DMS153 (cell line): Measurements from ENCODE around the gene ZBTB16.
A peak's percentile ranks its signal among the peaks of the same experiment; 100 is the strongest.

ENCODE experiments used
- DNase-seq: peaks from one replicate; lab custom pipeline; 2025; lab: John Stamatoyannopoulos, UW

The ZBTB16 gene

DNA sequence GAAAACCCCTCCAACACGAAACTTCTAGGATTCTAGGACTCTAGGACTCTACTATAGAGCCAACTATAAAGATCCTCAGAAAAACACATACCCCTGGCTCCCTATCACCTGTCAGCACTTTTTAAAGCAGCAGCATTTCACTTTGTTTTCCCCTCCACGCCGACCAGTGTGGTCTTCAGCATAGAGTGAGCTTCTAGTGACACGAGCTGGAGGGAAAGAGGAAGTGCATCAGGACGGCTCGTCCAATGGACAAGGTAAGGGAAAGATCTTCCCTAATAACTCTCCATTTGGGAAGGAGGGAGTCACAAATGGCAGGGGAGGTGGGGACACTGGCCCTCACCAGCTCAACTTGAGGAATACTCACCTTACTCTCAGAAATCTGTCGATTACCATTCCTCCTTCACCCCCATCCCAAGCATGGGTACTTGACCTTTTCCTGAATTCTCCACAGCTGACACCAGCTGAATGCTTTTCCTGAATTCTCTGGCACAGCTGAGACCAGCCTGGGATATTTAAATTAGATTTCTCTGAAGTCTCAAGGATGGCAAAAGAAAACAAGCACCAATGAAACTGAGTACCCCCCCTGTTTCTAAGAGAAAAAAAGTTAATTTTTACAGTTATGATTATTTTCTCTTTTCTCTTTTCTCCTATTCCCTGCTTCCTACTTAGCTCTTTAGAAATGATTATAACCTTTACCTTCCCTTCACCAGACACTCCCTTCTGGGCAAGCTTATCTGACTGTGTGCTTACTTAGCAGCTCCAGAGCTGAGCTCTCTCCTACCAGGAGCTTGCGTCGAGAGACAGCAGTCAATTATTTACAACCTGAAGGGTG is 203.4 kb downstream of the ZBTB16 start:
- DNase-seq, result peak; percentile 68

DNA sequence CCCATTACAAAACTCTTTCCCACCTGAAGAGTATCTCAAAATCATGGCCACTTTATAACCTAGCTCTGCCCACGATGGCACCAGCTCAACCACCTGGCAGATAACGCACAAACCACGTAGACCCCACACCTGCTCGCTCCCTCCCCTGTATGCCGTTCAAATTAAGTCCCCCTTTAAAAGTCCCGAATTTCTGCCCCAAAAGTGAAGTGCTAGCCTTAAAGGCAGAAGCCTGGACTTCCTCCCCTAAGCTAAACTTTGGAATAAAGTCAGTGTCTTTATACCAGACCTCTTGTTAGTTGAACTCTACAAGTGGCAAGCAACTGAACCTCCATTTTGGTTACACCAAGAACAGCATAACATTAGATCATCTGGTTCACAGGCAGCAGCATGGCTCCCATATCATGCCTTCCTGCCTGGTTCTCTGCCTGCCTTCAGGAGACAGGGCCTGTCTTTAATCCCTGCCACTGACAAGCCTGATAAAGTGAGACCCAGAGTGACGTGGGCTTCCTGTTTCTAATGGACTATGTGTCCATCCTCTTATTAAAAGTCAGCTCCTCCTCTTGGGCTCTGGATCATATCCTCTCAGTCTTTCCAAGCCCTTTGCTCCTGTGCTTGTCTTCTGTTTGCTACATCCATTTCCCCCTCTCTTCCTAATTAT is 204.1 kb downstream of the ZBTB16 start:
- DNase-seq, result no peak

DNA sequence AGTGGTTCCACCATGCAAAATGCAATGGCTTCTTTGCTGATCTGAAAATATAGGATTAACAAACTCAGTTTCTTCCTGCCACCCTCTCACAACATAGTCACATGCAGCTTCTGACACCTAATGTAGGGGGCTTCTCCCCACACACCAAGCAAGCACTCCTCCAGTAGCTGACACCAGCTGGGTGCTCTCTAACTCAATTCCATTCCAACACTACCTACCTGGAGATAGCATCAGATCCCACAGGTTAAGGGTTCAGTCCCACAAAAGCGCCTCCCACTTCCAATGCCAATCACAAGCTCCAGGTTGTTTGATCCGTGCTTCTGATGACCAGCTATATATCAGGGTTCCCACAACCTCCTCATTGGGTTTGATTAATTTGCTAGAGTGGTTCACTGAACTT is 204.9 kb downstream of the ZBTB16 start:
- no peak for DNase-seq

DNA sequence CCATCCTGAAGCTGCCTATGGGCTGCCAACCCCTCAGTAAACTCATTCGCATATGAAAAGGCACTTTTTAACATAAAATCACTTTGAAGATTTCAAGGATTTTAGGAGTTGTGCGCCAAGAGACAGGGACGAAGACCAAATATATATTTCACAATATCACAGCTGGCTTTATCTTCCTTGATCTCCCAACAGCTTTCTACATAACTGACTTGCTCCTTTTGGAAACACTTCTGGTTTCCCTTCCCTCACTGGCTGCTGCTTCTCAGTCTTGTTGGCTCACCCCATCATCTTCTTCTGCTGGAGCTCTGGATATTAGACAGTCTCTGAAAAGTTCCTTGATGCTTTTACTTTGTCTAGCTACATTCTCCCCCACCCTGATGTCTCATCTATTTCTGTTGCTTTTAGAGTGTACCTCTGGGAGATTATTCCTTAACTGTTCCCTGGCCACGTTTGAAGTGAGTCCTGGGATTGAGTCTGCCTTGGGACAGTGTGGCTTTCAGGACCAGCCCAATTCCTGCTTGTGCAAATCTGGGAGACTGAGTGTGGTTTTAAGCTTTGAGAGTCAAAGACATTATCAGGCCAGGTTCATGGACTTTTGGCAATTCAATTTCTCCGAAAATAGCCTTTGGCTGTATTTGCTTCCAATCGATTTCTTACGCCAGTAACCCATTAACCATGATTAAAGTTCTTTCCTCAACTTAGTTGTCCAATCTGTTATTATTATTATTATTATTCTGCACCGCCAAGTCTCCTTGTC is 205.8 kb downstream of the ZBTB16 start:
- DNase-seq, result no peak

DNA sequence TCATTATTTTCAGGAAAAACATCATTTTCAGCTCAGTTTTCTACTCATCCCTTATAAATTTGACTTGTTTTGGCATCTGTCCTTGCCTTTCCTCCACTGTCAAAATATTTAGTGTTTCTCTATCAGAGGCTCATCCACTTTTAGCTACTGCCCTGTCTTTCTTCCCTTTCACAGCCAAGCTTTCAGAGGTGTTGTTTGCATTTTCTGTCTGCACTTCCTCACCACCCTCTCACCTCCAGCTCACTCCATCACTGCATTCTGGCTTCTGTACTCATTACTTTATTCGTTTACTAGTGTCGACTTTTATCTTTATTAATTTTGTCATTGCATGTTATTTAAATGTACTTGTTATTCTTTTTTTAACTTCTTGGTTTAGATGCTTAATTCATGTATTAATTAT is 210.0 kb downstream of the ZBTB16 start:
- no peak for DNase-seq

DNA sequence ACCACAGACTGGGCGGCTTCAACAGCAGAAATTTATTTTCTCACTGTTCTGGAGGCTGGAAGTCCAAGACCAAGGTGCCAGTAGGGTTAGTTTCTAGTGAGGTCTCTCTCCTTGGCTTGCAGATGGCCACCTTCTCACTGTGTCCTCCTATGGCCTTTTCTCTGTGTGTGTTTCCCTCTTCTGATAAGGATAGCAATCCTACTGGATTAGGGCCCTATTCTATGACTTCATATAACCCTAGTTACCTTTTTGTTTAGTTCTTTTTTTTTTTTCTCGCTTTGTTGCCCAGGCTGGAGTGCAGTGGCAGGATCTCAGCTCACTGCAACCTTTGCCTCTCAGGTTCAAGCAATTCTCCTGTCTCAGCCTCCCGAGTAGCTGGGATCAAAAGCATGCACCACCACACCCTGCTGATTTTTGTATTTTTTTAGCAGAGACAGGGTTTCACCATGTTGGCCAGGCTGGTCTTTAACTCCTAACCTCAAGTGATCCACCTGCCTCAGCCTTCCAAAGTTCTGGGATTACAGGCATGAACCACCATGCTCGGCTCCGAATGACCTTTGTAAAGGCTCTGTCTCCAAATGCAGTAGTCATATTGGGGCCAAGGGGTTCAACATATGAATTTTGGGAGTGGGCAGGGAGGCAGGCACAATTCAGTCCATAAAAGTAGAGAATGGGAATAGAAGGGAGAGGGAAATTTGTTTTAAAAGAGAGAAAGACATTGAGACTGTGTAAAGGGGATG is 211.2 kb downstream of the ZBTB16 start:
- no peak for DNase-seq

DNA sequence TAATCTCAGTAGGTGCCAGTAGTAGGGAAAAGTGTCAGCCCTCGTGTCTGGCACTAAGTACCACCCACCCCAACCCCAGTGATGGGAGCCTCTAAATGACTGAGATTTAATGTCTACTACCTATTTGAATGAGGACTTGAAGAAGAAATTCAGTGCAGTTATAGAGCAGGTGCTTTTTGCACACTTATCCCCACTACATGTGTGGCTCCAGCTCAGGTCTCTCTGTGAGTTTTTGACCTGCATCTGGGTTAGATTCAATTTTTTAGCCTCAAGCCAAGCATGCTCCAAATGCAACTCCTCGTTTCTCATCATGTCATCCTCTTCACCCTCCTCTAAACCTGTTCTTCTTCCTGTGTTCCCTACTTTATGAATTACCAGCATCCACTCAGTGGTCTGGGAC is 211.8 kb downstream of the ZBTB16 start:
- no peak for DNase-seq

DNA sequence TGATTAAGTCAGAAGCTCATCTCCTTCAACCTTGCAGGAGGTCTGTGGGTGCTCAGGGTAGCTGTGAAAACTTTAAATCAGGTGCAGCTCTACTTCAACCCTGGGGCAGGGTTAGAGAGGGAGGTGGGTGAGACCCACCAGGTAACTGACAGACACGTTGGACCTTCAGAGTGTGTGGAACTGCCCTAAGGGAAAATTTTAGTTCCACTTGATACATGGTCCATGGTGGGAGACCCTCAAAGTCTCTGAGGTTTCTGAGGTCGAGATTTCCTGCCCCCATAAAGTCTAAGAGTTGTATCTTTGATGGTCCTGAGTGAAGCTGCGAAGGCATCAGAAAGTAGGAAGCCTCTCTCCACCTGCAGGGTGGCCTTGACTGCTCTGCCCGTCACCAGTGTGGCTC is 212.8 kb downstream of the ZBTB16 start:
- DNase-seq, result no peak

DNA sequence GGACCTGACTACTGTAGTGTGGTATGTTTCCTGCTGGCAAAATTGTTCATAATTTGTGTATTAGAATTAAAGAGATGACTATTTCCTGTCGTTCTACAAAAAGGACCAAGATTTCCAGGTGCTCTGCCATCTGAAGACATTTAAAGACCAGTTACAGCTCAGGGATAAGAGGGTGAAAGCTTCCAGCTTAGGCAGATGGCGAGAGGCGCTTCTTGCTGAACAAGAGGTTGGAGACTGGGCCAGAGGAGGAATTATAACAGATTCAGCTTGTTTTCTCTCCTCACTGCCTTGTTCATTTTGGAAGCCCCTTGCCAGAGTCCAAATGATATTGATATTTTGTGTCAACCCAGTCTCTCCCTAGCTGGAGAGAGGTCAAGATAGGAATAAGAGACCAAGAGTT is 213.6 kb downstream of the ZBTB16 start:
- no peak for DNase-seq

DNA sequence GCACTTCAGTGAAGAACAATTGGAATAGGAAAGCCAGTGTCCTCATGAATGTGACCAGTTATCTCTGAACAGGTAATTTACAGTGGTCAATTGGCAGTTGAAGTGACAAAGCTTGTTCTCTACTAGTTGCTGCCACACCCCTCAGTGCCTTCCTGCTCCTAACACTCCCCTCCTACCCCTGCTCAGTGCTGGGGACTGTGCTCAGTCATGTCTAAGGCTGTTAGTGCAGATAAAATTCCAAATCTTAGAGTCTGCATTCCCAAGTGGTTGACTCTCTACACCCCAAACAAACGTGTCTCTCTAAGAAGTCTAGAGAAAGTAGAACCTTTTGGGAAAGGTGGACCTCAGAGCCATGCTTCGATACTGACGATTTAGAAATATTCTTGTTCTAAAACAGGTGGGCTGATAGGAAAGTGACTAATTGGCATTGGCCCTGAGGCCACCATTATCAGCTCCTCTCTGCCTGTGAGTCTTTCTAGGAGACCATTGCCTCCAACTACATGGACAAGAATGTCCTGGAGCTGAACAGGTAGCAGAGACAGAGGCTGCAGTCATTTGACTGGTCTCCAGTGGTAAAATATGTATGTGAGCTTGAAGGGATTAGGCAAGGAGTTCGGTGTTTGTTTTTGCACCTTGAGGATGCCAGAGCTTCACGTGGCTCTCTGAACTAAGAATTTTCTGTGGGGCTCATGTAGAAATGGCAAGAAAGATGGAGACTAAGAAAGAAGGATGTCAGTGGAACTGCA is 214.6 kb downstream of the ZBTB16 start:
- no peak for DNase-seq

DNA sequence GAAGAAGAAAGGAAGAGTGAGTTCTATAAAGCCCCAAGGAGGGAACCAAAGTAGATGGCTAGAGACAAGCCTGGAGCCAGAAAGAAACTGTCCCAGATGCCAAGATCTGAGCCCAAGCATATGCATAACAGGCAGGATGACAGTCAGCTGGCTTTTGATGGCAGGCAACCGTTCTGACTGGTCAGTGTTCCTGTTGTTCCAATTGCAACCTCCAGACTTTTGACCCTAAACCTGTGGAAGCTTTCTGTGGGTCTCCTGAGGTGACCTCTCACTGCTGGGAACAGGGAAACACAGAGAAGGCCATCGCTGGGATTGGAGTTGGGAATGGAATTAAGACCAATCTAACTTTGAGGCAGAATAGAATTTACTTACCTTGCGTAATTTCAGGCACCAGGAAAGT is 215.1 kb downstream of the ZBTB16 start:
- DNase-seq, result no peak

DNA sequence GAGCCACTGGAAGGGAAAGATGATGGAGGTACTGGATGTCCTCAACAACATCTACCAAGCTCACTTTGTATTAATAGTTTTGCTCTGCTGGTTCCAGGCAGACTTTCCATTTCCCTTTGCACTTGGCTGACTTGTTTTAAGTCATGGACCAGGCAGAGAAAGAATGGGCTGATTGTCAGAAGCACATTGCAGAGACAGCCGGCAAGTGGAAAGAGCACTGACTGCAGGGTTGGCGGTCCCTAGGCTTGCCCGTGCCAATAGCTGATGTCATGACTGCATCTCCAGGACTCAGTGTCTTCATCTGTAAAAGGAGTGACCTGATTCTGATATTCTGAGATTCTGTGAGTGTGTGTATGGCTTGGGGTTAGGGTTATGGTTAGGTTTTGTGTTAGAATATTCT is 215.8 kb downstream of the ZBTB16 start:
- no peak for DNase-seq

DNA sequence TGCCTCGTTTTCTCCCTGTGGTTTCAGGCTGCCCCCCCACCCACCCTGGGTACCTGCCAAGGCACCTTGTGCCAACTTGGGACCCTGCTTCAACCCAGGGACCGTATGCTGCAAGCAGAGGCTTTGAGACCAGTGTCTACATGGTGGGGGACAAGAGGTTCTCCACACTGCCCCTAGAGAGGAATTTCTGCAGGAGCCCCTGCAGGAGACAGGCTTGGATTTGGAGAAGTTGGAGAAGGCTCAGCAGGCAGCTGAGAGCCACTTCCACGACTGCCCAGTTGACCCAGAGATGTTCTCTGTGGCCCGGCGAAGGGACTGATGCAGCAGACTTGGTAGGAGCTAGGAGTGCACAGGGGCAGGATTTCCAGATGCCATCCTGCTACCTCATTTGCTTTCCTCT is 216.6 kb downstream of the ZBTB16 start:
- DNase-seq, result no peak

DNA sequence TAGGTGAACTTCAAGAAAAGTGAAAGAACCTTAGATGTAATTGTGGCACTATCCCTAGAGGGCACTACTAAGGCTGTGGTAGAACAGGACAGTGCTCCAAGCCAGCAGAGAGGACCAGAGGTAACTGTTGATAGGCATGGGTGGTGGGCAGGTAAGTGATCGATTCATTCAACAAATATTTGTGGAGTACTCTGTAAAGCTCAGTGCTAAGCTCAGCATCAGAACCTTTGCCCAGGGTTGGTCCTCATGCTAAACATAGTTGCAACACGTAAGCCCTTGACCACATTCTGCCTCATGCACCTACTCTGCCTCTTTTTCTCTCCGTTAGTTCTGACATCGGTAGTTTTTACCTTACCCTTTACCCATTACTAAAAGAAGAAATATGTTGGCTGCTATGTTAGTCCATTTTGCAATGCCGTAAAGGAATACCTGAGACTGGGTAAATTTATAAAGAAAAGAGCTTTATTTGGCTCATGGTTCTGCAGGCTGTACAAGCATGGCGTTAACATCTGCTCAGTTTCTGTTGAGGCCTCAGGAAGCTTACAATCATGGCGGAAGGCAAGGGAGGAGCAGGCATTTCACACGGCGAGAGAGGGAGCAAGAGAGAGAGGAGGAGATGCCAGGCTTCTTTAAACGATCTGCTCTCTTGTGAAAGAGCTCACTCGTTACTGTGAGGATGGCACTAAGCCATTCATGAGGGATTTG is 218.3 kb downstream of the ZBTB16 start:
- no peak for DNase-seq

DNA sequence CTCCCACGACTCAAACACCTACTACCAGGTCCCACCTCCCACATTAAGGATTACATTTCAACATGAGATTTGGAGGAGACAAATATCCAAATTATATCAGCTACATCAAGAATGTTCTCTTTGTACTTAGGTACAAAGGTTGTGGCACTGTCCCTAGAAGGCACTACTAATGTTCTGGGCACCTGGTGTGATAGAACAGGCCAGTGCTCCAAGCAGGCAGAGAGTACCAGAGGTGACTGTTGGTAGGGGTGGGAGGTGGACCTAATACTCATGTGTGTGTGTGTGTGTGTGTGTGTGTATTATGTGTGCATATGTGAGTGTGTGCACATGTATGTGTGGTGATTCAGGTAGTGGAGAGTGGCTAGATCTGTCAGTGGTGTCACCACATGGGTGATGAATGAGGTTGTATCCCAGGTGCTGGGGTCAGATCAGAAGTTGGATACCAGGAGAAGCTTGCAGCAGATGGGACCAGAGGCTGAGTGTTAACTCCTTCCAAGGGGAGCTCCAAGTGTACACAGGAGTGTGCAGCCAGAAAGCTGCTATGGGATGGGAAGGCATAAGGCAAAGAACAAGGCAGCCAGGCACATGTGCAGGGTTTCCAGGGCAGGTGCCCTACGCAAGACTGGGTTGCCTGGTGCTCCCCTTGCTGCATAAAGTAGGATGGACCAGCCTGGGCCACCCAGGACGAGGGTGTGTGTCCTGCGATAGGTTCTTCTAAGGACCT is 219.0 kb downstream of the ZBTB16 start:
- no peak for DNase-seq

DNA sequence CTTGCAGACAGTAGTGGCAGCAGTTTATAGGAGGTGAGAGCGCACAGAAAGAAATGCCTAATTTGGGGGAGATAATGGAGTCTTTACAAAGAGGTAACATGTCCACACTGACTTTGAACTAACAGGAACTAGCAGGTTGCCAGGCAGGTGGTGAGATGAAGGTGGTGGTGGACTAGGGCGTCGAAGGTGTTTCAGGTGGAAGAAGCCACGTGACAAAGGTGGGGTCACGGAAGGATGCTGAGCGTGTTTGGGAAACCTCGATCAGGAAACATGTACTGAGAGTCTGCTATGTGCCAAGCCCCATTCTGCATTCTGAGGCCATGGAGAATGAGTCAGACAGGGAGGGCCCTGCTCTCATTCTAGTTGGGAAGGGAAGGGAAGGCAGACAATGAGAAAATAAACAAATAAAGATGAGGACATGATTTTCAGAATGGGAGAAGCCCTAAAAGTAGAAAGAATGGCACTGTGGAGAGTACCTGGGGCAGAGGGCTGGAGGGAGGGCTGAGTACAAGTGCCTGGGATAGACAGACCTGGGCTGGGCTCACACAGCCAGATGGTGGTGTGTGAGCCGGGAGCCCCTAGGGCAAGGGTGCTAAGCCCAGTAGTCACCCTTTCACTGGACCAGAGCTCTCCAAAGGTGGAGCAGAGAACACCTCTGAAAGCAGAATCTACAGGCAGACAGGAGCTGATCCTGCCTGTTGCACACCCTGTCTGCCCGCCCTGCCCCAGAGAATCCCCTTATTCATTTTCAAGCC is 220.5 kb downstream of the ZBTB16 start:
- DNase-seq, result peak; percentile 73

DNA sequence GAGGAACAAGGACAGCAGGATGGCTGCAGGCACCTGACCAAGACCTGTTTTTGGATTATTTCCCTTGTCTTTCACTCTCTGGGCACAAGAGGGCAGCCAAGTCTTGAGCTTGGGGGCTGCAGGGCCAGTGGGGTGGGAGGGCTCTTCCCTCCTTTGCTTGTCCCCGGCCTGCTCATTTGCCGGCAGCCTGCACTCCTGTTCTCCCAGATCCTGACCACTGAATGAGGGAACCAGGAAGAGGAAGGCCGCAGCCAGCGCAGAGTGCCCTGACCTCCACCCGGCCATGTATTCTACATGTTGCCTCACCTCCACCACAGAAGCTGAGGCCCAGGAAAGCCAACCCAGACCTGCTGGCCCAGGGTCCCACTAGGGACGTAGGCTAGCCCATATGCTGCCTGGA is 221.2 kb downstream of the ZBTB16 start:
- DNase-seq, result peak; percentile 88

DNA sequence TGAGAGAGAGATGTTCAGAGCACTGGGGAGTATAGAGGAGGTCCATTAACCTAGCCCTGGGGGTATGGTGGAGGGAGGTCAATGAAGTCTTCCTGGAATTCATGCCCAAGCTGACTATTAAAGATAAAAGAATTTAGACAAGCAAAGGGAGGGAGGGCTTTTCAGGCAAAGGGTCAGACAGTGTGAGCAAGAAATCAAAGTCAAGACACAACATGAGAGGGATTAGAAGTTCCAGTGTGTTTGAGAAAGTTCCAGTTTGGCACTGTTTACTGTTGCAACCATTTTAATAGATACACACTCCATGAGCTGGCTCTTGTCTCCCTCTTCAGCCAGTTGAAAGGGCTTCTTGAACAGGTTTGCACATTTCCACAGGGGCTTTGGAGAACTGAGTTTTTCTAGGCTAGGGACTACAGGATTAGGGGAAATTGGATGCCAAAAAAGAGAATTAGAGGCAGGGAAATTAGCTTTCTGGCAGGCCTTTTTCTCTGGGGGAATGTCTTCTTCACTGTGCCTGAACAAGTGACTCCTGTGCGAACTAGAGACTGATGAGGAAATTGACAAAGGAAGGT is 222.0 kb downstream of the ZBTB16 start:
- DNase-seq, result no peak

DNA sequence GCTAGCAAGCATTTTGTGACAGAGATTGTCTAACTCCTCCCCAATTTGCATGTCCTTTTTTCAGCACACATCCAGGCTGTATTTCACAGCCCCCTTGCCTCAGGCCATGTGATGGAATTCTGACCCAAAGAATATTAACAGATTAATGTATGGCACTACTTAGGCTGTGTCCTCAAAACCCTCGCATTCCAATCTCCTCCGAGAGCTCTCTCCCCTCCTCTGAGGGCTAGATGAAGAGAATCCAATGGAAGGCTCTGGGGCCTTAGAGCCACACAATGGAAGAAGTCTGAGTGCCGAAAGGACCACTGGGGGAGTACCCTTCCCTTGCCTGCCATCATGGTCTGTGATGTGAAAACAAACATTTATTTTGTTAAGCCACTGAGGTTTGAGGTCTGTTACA is 223.0 kb downstream of the ZBTB16 start:
- DNase-seq, result no peak
